GM12865 (cell line): Measurements from ENCODE around the gene PCDH9.

Experiments used
- DNase-seq: peaks from one replicate; pipeline ENCODE4 v3.0.0; 2010; ENCODE audit warnings: low read depth
- H3K4me3 ChIP-seq: 2 replicates; pipeline ENCODE4 v1.5.1; 2011; ENCODE audit warnings: mild to moderate bottlenecking, low read depth, low read length, control low read depth
- CTCF ChIP-seq: IDR thresholded peaks from 2 replicates; pipeline ENCODE4 v1.5.1; 2011; ENCODE audit warnings: low read length, control low read depth, low read depth, inconsistent platforms; ENCODE audit not compliant: insufficient read depth; ENCODE audit errors: missing control alignments

PCDH9 gene

GRCh38 chr13:66858163-66858562 is 372.0 kb downstream of the PCDH9 start:
- H3K4me3 ChIP-seq: no peak overlapping the region
- no peak for TF ChIP-seq CTCF
- no peak for DNase-seq

- no peak overlapping the region for H3K4me3 ChIP-seq
- DNase-seq: no peak
- TF ChIP-seq CTCF: no peak
Observed at GRCh38 chr13:66855131-66855530, 375.0 kb downstream of the PCDH9 start.

- no peak for DNase-seq
- TF ChIP-seq CTCF: no peak
- H3K4me3 ChIP-seq: no peak overlapping the region
Observed at GRCh38 chr13:66853564-66853963, 376.6 kb downstream of the PCDH9 start.

- DNase-seq: no peak
- no peak for TF ChIP-seq CTCF
- no peak overlapping the region for H3K4me3 ChIP-seq
Observed at GRCh38 chr13:66849706-66850105, 380.4 kb downstream of the PCDH9 start.

GRCh38 chr13:66847541-66847940 is 382.6 kb downstream of the PCDH9 start:
- DNase-seq: no peak
- no peak for TF ChIP-seq CTCF
- H3K4me3 ChIP-seq: no peak overlapping the region

- no peak for DNase-seq
- TF ChIP-seq CTCF: no peak
- H3K4me3 ChIP-seq: no peak overlapping the region
Observed at GRCh38 chr13:66845393-66845792, 384.7 kb downstream of the PCDH9 start.

GRCh38 chr13:66844933-66845332 is 385.2 kb downstream of the PCDH9 start:
- no peak for TF ChIP-seq CTCF
- DNase-seq: no peak
- H3K4me3 ChIP-seq: no peak overlapping the region
